ENCODE data around the gene PUS1. TPM values are rescaled to one million over a fixed set of nuclear protein-coding genes. Genes with fewer than 3 reads are reported as not detected.
A peak's percentile ranks its signal among the peaks of the same experiment; 100 is the strongest.
"Not testable (repeated sequence)": the region's sequence is repeated elsewhere in the genome, so short reads cannot be mapped to it uniquely, and the experiment has no call there.

Gene PUS1
- total RNA-seq, 4 donors from 2014 or later: 14.7 to 23.3 (median 19.5) TPM

GRCh38 chr12:131946757-131947156 is 17.7 kb downstream of the PUS1 start:
- Histone ChIP-seq H3K4me3 (no peak overlapping the region), H3K4me1 (peaks cover 13 to 33% (median 23%) of the 10 kb centered on the region in 4 donors), H3K36me3 (peaks cover 13 to 37% (median 25%) of the 10 kb centered on the region in 4 donors), H3K9me3 (no peaks in the 10 kb centered on the region), H3K27me3 (no peaks in the 10 kb centered on the region), H3K27ac (replicated peaks in 1 of 4) (peak overlapping the region in 1 of 4 donors; percentile 91)
- 78% methylated on average over 6 of the region's 6 CpGs for WGBS
- no peak for TF ChIP-seq POLR2AphosphoS5 (IDR thresholded peaks at IDR 0.05)
- TF ChIP-seq POLR2A (IDR thresholded peaks at IDR 0.05; ENCODE audit: low read depth): no peak
- TF ChIP-seq CTCF (IDR thresholded peaks at IDR 0.05): no peak
- no peak for TF ChIP-seq EP300 (IDR thresholded peaks at IDR 0.05)
- intact Hi-C loops (cut with DNase I): loop anchor here (5.0 kb wide), 2 partner anchors 49 to 99 kb away; no protein-coding TSS in a partner anchor
- no peak for DNase-seq (ENCODE audit: extremely low spot score)

DNA sequence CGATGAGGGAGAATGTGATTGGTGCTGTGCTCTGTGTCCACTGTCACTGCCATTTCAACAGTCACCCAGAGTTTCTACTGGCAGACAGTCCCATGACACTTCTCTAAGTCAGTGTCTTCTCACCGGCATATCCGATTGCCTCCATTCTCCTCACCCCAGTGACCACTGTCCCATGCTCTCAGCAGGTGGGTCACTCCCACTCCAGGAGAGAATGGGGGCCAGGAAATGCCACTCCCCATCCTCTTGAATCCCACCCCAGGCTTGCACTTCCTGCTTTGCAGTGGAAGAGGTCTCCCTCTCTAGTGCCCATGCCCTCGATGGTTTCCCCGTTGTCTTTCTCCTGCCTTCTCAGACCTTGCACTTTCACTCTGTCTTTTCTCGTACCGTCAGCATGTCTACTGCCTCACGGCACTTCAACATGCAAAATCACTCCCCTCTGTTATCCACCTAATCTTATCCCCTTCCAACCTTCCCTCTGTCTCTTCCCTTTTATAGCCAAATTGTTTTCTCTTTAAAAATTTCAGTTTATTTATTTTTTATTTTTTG is 18.5 kb downstream of the PUS1 start:
- Histone ChIP-seq H3K4me1 (peaks cover 21 to 41% (median 31%) of the 10 kb centered on the region in 4 donors), H3K36me3 (peaks cover 9 to 29% (median 18%) of the 10 kb centered on the region in 4 donors), H3K4me3 (no peak overlapping the region), H3K27ac (replicated peaks in 1 of 4) (peak overlapping the region in 3 of 4 donors; percentile 5 to 91 (median 23)), H3K9me3 (no peaks in the 10 kb centered on the region), H3K27me3 (no peaks in the 10 kb centered on the region)
- no peak for TF ChIP-seq CTCF (IDR thresholded peaks at IDR 0.05)
- TF ChIP-seq EP300 (IDR thresholded peaks at IDR 0.05): no peak
- no peak for TF ChIP-seq POLR2A (IDR thresholded peaks at IDR 0.05; ENCODE audit: low read depth)
- TF ChIP-seq POLR2AphosphoS5 (IDR thresholded peaks at IDR 0.05): no peak
- intact Hi-C loops (cut with DNase I): loop anchor here (2.0 to 5.0 kb wide), 3 partner anchors 19 to 100 kb away; partner anchors contain the start of gene PUS1
- DNase-seq (ENCODE audit: extremely low spot score): no peak
- 61% methylated on average over 8 of the region's 8 CpGs for WGBS

DNA sequence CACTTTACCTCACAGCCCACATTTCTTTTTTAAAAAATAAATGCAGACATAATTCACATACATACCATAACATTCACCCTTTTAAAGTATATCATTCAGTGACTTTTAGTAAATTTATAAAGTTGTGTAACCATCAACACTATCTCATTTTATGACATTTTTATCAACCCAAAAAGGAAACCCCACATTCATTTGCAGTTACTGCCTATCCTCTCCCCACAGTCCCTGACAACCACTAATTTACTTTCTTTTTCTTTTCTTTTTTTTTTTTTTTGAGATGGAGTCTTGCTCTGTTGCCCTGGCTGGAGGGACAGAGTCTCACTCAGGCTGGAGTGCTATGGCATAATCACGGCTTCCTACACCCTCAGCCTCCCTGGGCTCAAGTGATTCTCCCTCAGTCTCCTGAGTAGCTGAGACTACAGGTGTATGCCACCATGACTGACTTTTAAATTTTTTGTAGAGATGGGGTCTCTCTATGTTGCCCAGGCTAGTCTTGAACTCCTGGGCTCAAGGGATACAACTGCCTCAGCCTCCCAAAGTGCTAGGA is 19.2 kb downstream of the PUS1 start:
- Histone ChIP-seq H3K4me3 (no peak overlapping the region), H3K27ac (replicated peaks in 1 of 4) (peak overlapping the region; percentile 83 to 91 (median 89)), H3K27me3 (no peaks in the 10 kb centered on the region), H3K9me3 (no peaks in the 10 kb centered on the region), H3K36me3 (peaks cover 9 to 22% (median 15%) of the 10 kb centered on the region in 4 donors), H3K4me1 (peaks cover 23 to 47% (median 37%) of the 10 kb centered on the region in 4 donors)
- intact Hi-C loops (cut with DNase I): loop anchor here (2.0 to 5.0 kb wide), 3 partner anchors 19 to 101 kb away; partner anchors contain the start of gene PUS1
- WGBS: 94% methylated on average over 1 of the region's 1 CpG
- DNase-seq (ENCODE audit: extremely low spot score): no peak
- TF ChIP-seq CTCF (IDR thresholded peaks at IDR 0.05): no peak
- TF ChIP-seq EP300 (IDR thresholded peaks at IDR 0.05): no peak
- TF ChIP-seq POLR2A (IDR thresholded peaks at IDR 0.05; ENCODE audit: low read depth): no peak
- TF ChIP-seq POLR2AphosphoS5 (IDR thresholded peaks at IDR 0.05): no peak

DNA sequence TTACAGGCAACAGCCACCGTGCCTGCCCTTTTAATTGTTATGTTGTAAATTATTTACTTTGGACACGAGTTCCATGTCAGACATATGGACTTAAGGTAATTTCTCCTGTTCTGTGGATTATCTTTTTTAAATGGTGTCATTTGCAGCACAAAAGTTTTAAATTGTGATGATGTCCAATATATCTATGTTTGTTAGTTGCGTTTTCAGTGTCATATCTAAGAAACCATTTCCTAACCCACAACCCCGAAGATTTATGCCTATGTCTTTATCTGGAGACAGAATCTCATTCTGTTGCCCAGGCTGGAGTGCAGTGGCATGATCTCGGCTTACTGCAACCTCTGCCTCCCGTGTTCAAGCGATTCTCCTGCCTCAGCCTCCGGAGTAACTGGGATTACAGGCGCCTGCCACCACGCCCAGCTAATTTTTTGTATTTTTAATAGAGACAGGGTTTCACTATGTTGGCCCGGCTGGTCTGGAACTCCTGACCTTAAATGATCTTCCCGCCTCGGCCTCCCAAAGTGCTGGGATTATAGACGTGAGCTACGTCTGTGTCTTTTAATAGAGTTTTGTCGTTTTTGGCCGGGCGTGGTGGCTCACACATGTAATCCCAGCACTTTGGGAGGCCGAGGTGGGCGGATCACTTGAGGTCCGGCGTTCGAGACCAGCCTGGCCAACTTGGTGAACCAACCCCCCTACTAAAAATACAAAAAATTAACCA is 19.8 kb downstream of the PUS1 start:
- Histone ChIP-seq H3K36me3 (peaks cover 7 to 16% (median 11%) of the 10 kb centered on the region in 4 donors), H3K27ac (replicated peaks in 1 of 4) (peak overlapping the region; percentile 83 to 91 (median 89)), H3K4me1 (peaks cover 23 to 54% (median 39%) of the 10 kb centered on the region in 4 donors), H3K4me3 (peak overlapping the region; percentile 71 to 100 (median 98))
- not testable (repeated sequence) for H3K27me3 ChIP-seq; H3K9me3 ChIP-seq; DNase-seq (ENCODE audit: extremely low spot score)
- WGBS: 55% methylated on average over 13 of the region's 23 CpGs
- intact Hi-C loops (cut with DNase I): loop anchor here (2.0 to 5.0 kb wide), 3 partner anchors 20 to 102 kb away; partner anchors contain the start of gene PUS1

Data from esophagus muscularis mucosa (tissue), 4 donors.